LNCAP (cell line): Measurements from ENCODE around the gene EEF1A2.

Experiments used
- CTCF ChIP-seq: fragments of 450-650 bp; IDR thresholded peaks from 2 replicates; pipeline ENCODE4 v1.5.1; 2017; ENCODE audit warnings: mild to moderate bottlenecking

Gene EEF1A2

GRCh38 chr20:63498960-63499337 is at the start of gene EEF1A2:
Gene EEF1A2, minus strand, starts transcription at chr20:63499083. Its CDS starts 1,320 bp downstream, at chr20:63497763.
- TF ChIP-seq CTCF = 0 out of 2 replicates have a peak, but pooled peaks have one; percentile 36

- no peak for TF ChIP-seq CTCF
Observed at GRCh38 chr20:63548542-63548941, 49.7 kb upstream of the EEF1A2 start.

- TF ChIP-seq CTCF = no peak
Observed at GRCh38 chr20:63547725-63548480, 49.0 kb upstream of the EEF1A2 start, which contains the start of gene SRMS. Gene SRMS, minus strand, starts transcription at chr20:63547749. Its CDS starts 286 bp downstream, at chr20:63547463.

- no peak for TF ChIP-seq CTCF
Observed at GRCh38 chr20:63546956-63547724, 48.3 kb upstream of the EEF1A2 start.

- no peak for TF ChIP-seq CTCF
Observed at GRCh38 chr20:63546256-63546955, 47.5 kb upstream of the EEF1A2 start.

- no peak for TF ChIP-seq CTCF
Observed at GRCh38 chr20:63545814-63546213, 46.9 kb upstream of the EEF1A2 start.

GRCh38 chr20:63544958-63545516 is 46.2 kb upstream of the EEF1A2 start:
- no peak for TF ChIP-seq CTCF
